HEK293T (cell line): ENCODE data around the gene TSPAN9.

ENCODE experiments used
- CTCF ChIA-PET: fragments of 350-600 bp; formaldehyde crosslinking; extraction: SDS; loops from one replicate; lab custom pipeline; 2021; ENCODE audit warnings: antibody characterized with exemption, inconsistent platforms; lab: Yijun Ruan, JAX
- POLR2A ChIA-PET: fragments of 350-600 bp; formaldehyde crosslinking; extraction: SDS; loops from one replicate; lab custom pipeline; 2020; ENCODE audit warnings: antibody characterized with exemption, inconsistent platforms; lab: Yijun Ruan, JAX
- DNase-seq: peaks from one replicate; pipeline ENCODE4 v3.0.0; 2012; ENCODE audit warnings: mixed read lengths; ENCODE audit errors: extremely low spot score
- ARNT ChIP-seq: fragments of 450-650 bp; IDR thresholded peaks from 2 replicates; pipeline ENCODE4 v1.6.1; 2017; ENCODE audit warnings: mild to moderate bottlenecking
- BHLHE40 ChIP-seq: fragments of 450-650 bp; IDR thresholded peaks from 2 replicates; pipeline ENCODE4 v1.6.1; 2016; ENCODE audit warnings: mild to moderate bottlenecking, moderate library complexity, borderline replicate concordance
- CTBP1 ChIP-seq: fragments of 450-650 bp; IDR thresholded peaks from 2 replicates; pipeline ENCODE4 v1.6.1; 2016; ENCODE audit warnings: borderline replicate concordance
- ELF4 ChIP-seq: fragments of 450-650 bp; IDR thresholded peaks from 2 replicates; pipeline ENCODE4 v1.6.1; 2017; ENCODE audit warnings: antibody characterized with exemption
- FOXA1 ChIP-seq: fragments of 450-650 bp; IDR thresholded peaks from 2 replicates; pipeline ENCODE4 v1.6.1; 2016; ENCODE audit warnings: mild to moderate bottlenecking
- FOXK2 ChIP-seq: fragments of 450-650 bp; IDR thresholded peaks from 2 replicates; pipeline ENCODE4 v1.6.1; 2016; ENCODE audit warnings: mild to moderate bottlenecking
- FOXM1 ChIP-seq: fragments of 450-650 bp; IDR thresholded peaks from 2 replicates; pipeline ENCODE4 v1.6.1; 2017; ENCODE audit warnings: mild to moderate bottlenecking, borderline replicate concordance
- HDGF ChIP-seq: fragments of 450-650 bp; IDR thresholded peaks from 2 replicates; pipeline ENCODE4 v1.6.1; 2017; ENCODE audit warnings: antibody characterized with exemption, borderline replicate concordance
- L3MBTL2 ChIP-seq: fragments of 450-650 bp; conservative IDR thresholded peaks from 2 replicates; pipeline ENCODE4 v1.6.1; 2016; ENCODE audit warnings: mild to moderate bottlenecking
- LEF1 ChIP-seq: fragments of 450-650 bp; IDR thresholded peaks from 2 replicates; pipeline ENCODE4 v1.6.1; 2017; ENCODE audit warnings: mild to moderate bottlenecking, borderline replicate concordance
- NFRKB ChIP-seq: fragments of 450-650 bp; IDR thresholded peaks from 2 replicates; pipeline ENCODE4 v1.6.1; 2016; ENCODE audit warnings: mild to moderate bottlenecking, moderate library complexity
- SP1 ChIP-seq: fragments of 450-650 bp; IDR thresholded peaks from 2 replicates; pipeline ENCODE4 v1.6.1; 2017
- SUZ12 ChIP-seq: fragments of 450-650 bp; IDR thresholded peaks from 2 replicates; pipeline ENCODE4 v1.6.1; 2016; ENCODE audit warnings: mild to moderate bottlenecking
- TARDBP ChIP-seq: fragments of 450-650 bp; IDR thresholded peaks from 2 replicates; pipeline ENCODE4 v1.6.1; 2016
- ZNF384 ChIP-seq: fragments of 450-650 bp; IDR thresholded peaks from 2 replicates; pipeline ENCODE4 v1.6.1; 2016
- TF ChIP-seq, protein P1 (sequence below): fragments of 450-650 bp; IDR thresholded peaks from 2 replicates; pipeline ENCODE4 v1.6.1; 2016

The TSPAN9 gene

DNA sequence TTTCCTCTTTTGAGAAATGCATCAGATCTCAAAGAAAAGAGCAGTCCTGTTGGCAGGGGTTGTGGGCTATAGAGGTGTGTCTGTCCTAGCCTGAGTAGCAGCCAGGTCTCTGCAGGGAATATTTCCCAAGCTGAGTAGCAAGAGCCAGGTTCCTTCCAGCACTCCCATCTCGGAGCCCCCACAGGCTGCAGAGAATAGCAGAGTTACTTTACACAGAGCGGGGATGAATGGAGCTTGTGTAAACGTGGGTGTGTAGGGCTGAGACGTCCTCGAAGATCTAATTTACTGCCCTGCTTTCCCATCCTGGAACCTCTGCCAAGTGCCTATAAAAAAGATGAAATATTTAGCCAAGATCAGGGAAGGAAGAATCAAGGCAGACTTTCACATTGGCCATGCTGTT, 156.6 kb downstream of the TSPAN9 start:
- TF ChIP-seq SP1 (no peak), HDGF (no peak), FOXM1 (no peak), FOXA1 (no peak), CTBP1 (no peak), ARNT (no peak), TARDBP (no peak), BHLHE40 (no peak), LEF1 (no peak), L3MBTL2 (no peak), FOXK2 (no peak), ZNF384 (no peak), ELF4 (no peak), SUZ12 (no peak), NFRKB (no peak)
- TF ChIP-seq, protein P1, sequence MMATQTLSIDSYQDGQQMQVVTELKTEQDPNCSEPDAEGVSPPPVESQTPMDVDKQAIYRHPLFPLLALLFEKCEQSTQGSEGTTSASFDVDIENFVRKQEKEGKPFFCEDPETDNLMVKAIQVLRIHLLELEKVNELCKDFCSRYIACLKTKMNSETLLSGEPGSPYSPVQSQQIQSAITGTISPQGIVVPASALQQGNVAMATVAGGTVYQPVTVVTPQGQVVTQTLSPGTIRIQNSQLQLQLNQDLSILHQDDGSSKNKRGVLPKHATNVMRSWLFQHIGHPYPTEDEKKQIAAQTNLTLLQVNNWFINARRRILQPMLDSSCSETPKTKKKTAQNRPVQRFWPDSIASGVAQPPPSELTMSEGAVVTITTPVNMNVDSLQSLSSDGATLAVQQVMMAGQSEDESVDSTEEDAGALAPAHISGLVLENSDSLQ = no peak
- no peak for DNase-seq
- ChIA-PET POLR2A (no interaction called here), CTCF (interaction anchor here (0.6 to 0.8 kb wide), 2 partner anchors 16 to 1024 kb away, joined by 3 read pairs; no protein-coding TSS in a partner anchor)

DNA sequence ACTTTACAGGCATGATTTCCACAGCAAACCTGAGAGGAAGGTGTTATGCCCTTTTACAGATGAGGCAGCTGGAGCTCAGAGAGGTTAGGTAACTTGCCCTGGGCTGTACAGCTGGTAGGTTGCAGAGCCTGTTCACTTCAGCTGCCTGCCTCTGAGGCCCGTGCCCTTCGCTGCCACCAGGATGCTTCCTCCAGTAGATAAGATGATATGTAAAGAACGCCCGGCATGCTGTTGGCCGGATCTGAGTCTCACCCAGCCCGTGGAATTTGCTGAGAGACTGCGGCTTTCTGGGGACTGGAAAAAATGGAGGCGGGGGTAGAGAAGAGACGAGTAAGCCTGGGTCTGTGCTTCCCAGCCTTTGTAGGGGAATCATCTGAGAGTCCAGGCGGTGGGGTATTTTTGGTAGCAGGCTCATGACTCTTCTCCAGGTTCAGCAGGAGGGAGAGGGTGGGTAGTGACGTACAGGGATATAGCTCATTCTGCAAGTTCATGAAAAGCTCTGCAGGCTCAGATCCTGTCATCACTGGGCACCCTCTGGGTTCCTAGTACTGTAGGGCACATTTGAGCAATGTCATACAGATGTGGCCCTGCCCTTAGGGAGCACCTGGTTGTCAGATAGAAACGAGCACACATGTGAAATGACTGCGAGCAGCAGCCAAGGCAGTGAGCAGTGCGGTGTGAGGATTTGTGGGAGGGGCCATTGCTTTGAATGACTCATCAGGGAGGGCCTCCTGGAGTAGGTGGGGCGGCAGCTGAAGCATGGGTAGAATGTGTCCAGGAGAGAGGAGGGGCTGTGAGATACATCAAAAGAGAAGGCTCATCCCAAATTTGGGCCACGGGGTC, 159.4 kb downstream of the TSPAN9 start:
- POLR2A ChIA-PET = no interaction called here
- CTCF ChIA-PET = interaction anchor here (0.6 to 2.0 kb wide), 2 partner anchors 11 to 39 kb away, joined by 5 to 7 read pairs; no protein-coding TSS in a partner anchor
- DNase-seq = peak; percentile 63
- TF ChIP-seq, protein P1 = 0 out of 2 replicates have a peak, but pooled peaks have one; percentile 16
- no peak for TF ChIP-seq SUZ12

DNA sequence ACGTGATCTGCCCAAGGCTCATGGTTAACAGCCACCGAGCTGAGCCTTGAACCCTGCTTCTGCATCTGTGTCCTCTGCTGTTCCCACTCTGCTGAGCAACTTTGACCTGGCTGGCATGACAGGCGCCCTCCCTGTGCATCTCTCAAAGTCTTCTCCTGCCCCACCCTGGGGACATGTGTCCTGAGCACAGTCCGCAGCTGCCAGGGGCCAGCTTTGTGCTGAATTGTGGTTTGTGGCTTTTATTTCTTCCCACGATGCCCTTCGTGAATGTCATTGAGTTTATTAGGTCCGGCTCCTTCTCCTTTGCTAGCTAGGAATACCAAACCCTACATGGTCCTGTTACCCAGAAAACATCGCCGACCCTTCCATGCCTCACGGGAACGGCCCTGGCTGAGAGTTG, 161.0 kb downstream of the TSPAN9 start:
- CTCF ChIA-PET = interaction anchor here (1.1 kb wide), 1 partner anchor 36 kb away, joined by 6 read pairs; no protein-coding TSS in a partner anchor
- no peak for TF ChIP-seq TARDBP
- TF ChIP-seq HDGF = no peak
- TF ChIP-seq FOXM1 = no peak
- TF ChIP-seq BHLHE40 = no peak
- TF ChIP-seq L3MBTL2 = no peak
- no peak for DNase-seq
- POLR2A ChIA-PET = interaction anchor here (1.4 kb wide), 1 partner anchor 20 kb away, joined by 3 read pairs; no protein-coding TSS in a partner anchor

DNA sequence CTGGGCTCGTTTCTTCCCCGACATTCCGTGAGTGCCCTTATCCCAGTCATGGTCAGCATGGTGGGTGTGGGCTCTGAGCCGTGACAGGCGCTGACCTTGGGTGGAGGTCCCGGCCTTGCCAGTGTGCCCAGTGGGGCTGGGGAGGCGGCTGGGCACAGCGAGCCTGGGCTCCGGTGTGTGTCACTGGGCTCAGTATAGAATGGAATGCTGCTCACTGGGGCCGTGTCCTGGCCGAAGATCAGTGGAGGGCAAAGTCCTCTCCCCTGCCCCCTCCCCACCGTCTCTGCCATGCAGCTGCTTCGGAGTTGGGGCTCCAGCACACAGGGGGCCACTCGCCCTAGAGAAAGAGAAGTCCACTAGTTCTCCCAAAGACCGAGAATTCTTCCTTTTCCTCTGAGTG, 164.4 kb downstream of the TSPAN9 start:
- no peak for DNase-seq
- CTCF ChIA-PET = no interaction called here
- POLR2A ChIA-PET = no interaction called here
- TF ChIP-seq ZNF384 (no peak), FOXA1 (no peak), CTBP1 (no peak), SP1 (no peak), LEF1 (no peak), SUZ12 (no peak), ELF4 (no peak), FOXM1 (no peak), FOXK2 (no peak), TARDBP (no peak), NFRKB (no peak), HDGF (no peak), ARNT (no peak), BHLHE40 (no peak), L3MBTL2 (no peak)
- TF ChIP-seq, protein P1 = no peak

DNA sequence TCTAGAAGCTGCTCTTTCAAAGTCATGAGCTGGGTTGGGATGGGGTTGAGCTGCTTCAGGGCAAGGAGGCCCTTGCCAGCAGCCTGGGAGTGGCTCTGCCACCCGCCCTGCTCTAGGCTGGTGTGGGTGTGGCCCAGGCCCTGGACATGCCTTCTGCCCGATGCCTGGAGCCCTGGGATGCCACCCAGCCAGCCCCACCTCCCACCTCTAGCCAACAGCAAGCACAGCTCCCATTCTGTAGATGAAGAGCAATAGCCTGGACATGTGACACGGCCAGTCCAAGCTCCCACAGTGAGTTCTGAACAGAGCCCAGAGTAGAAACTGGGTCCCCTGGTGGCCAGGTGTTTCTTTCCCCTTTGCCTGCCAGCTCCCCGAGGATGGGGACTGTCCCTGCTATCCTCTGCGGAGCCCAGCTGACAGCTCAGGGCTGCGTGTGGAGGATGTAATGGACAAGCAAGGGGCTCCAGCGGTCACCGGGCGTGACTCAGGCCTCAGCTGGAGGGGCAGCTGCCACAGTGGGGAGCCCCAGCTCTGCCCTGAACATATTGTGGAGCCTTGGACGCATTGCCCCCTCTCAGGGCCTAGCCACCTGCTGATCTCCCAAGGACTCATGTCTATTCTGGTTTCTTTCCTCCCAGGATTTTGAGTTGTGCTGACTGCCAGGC, 165.2 kb downstream of the TSPAN9 start:
- CTCF ChIA-PET = no interaction called here
- DNase-seq = no peak
- POLR2A ChIA-PET = no interaction called here
- TF ChIP-seq ARNT (no peak), NFRKB (no peak), FOXA1 (no peak), ZNF384 (no peak), HDGF (no peak), SP1 (no peak), FOXM1 (no peak), ELF4 (no peak), TARDBP (no peak), BHLHE40 (no peak)
- TF ChIP-seq, protein P1 = no peak
